Measurements from ENCODE around the gene FNIP1.
"Not testable (repeated sequence)": the region's sequence is repeated elsewhere in the genome, so short reads cannot be mapped to it uniquely, and the experiment has no call there.

Gene FNIP1

GRCh38 chr5:131630208-131630962 is 166.4 kb downstream of the FNIP1 start:
- H3K27me3 ChIP-seq (ENCODE audit: control insufficient read depth, insufficient read depth, low read length): no peaks in the 10 kb centered on the region
- no peaks in the 10 kb centered on the region for H3K36me3 ChIP-seq (ENCODE audit: control insufficient read depth, insufficient read depth, low read length)
- H3K4me3 ChIP-seq (ENCODE audit: low read length): no peak overlapping the region
- no peaks in the 10 kb centered on the region for H3K4me1 ChIP-seq (ENCODE audit: control insufficient read depth, insufficient read depth, low read length)
- H3K27ac ChIP-seq (ENCODE audit: low read length): no peak overlapping the region
- no peak for DNase-seq (ENCODE audit: low read depth, low spot score)
- H3K9me3 ChIP-seq (ENCODE audit: control insufficient read depth, insufficient read depth, low read length): no peaks in the 10 kb centered on the region
- 100% methylated on average over 2 of the region's 4 CpGs for WGBS (ENCODE audit: insufficient coverage, insufficient read length)

- Histone ChIP-seq H3K27me3 (ENCODE audit: control insufficient read depth, insufficient read depth, low read length) (no peaks in the 10 kb centered on the region), H3K9me3 (ENCODE audit: control insufficient read depth, insufficient read depth, low read length) (no peaks in the 10 kb centered on the region), H3K4me1 (ENCODE audit: control insufficient read depth, insufficient read depth, low read length) (no peaks in the 10 kb centered on the region), H3K4me3 (ENCODE audit: low read length) (no peak overlapping the region), H3K36me3 (ENCODE audit: control insufficient read depth, insufficient read depth, low read length) (no peaks in the 10 kb centered on the region), H3K27ac (ENCODE audit: low read length) (no peak overlapping the region)
- DNase-seq (ENCODE audit: low read depth, low spot score): no peak
- WGBS (ENCODE audit: insufficient coverage, insufficient read length): no CpG with 5 or more reads among the region's 1 CpG
These were observed 167.8 kb downstream of the FNIP1 start for GRCh38 chr5:131628990-131629389.

- Histone ChIP-seq H3K4me1 (ENCODE audit: control insufficient read depth, insufficient read depth, low read length) (no peaks in the 10 kb centered on the region), H3K4me3 (ENCODE audit: low read length) (no peak overlapping the region), H3K9me3 (ENCODE audit: control insufficient read depth, insufficient read depth, low read length) (no peaks in the 10 kb centered on the region), H3K36me3 (ENCODE audit: control insufficient read depth, insufficient read depth, low read length) (no peaks in the 10 kb centered on the region), H3K27ac (ENCODE audit: low read length) (no peak overlapping the region), H3K27me3 (ENCODE audit: control insufficient read depth, insufficient read depth, low read length) (no peaks in the 10 kb centered on the region)
- no peak for DNase-seq (ENCODE audit: low read depth, low spot score)
- WGBS (ENCODE audit: insufficient coverage, insufficient read length): 100% methylated on average over 1 of the region's 4 CpGs
These were observed 169.5 kb downstream of the FNIP1 start for GRCh38 chr5:131627207-131627865.

GRCh38 chr5:131622633-131623032 is 174.2 kb downstream of the FNIP1 start:
- no CpG with 5 or more reads among the region's 2 CpGs for WGBS (ENCODE audit: insufficient coverage, insufficient read length)
- H3K27ac ChIP-seq (ENCODE audit: low read length): no peak overlapping the region
- H3K4me3 ChIP-seq (ENCODE audit: low read length): no peak overlapping the region
- H3K27me3 ChIP-seq (ENCODE audit: control insufficient read depth, insufficient read depth, low read length): no peaks in the 10 kb centered on the region
- no peak for DNase-seq (ENCODE audit: low read depth, low spot score)
- no peaks in the 10 kb centered on the region for H3K9me3 ChIP-seq (ENCODE audit: control insufficient read depth, insufficient read depth, low read length)
- H3K36me3 ChIP-seq (ENCODE audit: control insufficient read depth, insufficient read depth, low read length): no peaks in the 10 kb centered on the region
- H3K4me1 ChIP-seq (ENCODE audit: control insufficient read depth, insufficient read depth, low read length): no peaks in the 10 kb centered on the region

GRCh38 chr5:131621164-131621563 is 175.7 kb downstream of the FNIP1 start:
- not testable (repeated sequence) for DNase-seq (ENCODE audit: low read depth, low spot score); H3K9me3 ChIP-seq (ENCODE audit: control insufficient read depth, insufficient read depth, low read length); H3K4me1 ChIP-seq (ENCODE audit: control insufficient read depth, insufficient read depth, low read length); H3K36me3 ChIP-seq (ENCODE audit: control insufficient read depth, insufficient read depth, low read length); H3K27ac ChIP-seq (ENCODE audit: low read length); H3K4me3 ChIP-seq (ENCODE audit: low read length); H3K27me3 ChIP-seq (ENCODE audit: control insufficient read depth, insufficient read depth, low read length)
- no CpG with 5 or more reads among the region's 2 CpGs for WGBS (ENCODE audit: insufficient coverage, insufficient read length)

GRCh38 chr5:131619102-131619501 is 177.7 kb downstream of the FNIP1 start:
- Histone ChIP-seq H3K4me1 (ENCODE audit: control insufficient read depth, insufficient read depth, low read length) (peaks cover 1% of the 10 kb centered on the region; the same call in 1 of the 2 replicates), H3K27ac (ENCODE audit: low read length) (no peak overlapping the region), H3K27me3 (ENCODE audit: control insufficient read depth, insufficient read depth, low read length) (no peaks in the 10 kb centered on the region), H3K4me3 (ENCODE audit: low read length) (no peak overlapping the region), H3K9me3 (ENCODE audit: control insufficient read depth, insufficient read depth, low read length) (no peaks in the 10 kb centered on the region), H3K36me3 (ENCODE audit: control insufficient read depth, insufficient read depth, low read length) (no peaks in the 10 kb centered on the region)
- WGBS (ENCODE audit: insufficient coverage, insufficient read length): no CpG with 5 or more reads among the region's 8 CpGs
- DNase-seq (ENCODE audit: low read depth, low spot score): no peak

- no peak for DNase-seq (ENCODE audit: low read depth, low spot score)
- H3K27me3 ChIP-seq (ENCODE audit: control insufficient read depth, insufficient read depth, low read length): no peaks in the 10 kb centered on the region
- H3K27ac ChIP-seq (ENCODE audit: low read length): no peak overlapping the region
- peaks cover 1% of the 10 kb centered on the region; the same call in 1 of the 2 replicates for H3K4me1 ChIP-seq (ENCODE audit: control insufficient read depth, insufficient read depth, low read length)
- H3K4me3 ChIP-seq (ENCODE audit: low read length): no peak overlapping the region
- WGBS (ENCODE audit: insufficient coverage, insufficient read length): no CpG with 5 or more reads among the region's 11 CpGs
- H3K9me3 ChIP-seq (ENCODE audit: control insufficient read depth, insufficient read depth, low read length): no peaks in the 10 kb centered on the region
- H3K36me3 ChIP-seq (ENCODE audit: control insufficient read depth, insufficient read depth, low read length): no peaks in the 10 kb centered on the region
These were observed 179.5 kb downstream of the FNIP1 start for GRCh38 chr5:131617140-131617822.

- WGBS (ENCODE audit: insufficient coverage, insufficient read length): no CpG with 5 or more reads among the region's 2 CpGs
- Histone ChIP-seq H3K27ac (ENCODE audit: low read length) (no peak overlapping the region), H3K36me3 (ENCODE audit: control insufficient read depth, insufficient read depth, low read length) (no peaks in the 10 kb centered on the region), H3K4me3 (ENCODE audit: low read length) (no peak overlapping the region), H3K27me3 (ENCODE audit: control insufficient read depth, insufficient read depth, low read length) (no peaks in the 10 kb centered on the region), H3K4me1 (ENCODE audit: control insufficient read depth, insufficient read depth, low read length) (peaks cover 1% of the 10 kb centered on the region; the same call in 1 of the 2 replicates), H3K9me3 (ENCODE audit: control insufficient read depth, insufficient read depth, low read length) (no peaks in the 10 kb centered on the region)
- DNase-seq (ENCODE audit: low read depth, low spot score): no peak
These were observed 180.9 kb downstream of the FNIP1 start for GRCh38 chr5:131615957-131616356.

GRCh38 chr5:131613423-131613822 is 183.4 kb downstream of the FNIP1 start:
- H3K4me3 ChIP-seq (ENCODE audit: low read length): no peak overlapping the region
- no peaks in the 10 kb centered on the region for H3K9me3 ChIP-seq (ENCODE audit: control insufficient read depth, insufficient read depth, low read length)
- DNase-seq (ENCODE audit: low read depth, low spot score): no peak
- no peak overlapping the region for H3K27ac ChIP-seq (ENCODE audit: low read length)
- no peaks in the 10 kb centered on the region for H3K36me3 ChIP-seq (ENCODE audit: control insufficient read depth, insufficient read depth, low read length)
- no peaks in the 10 kb centered on the region for H3K27me3 ChIP-seq (ENCODE audit: control insufficient read depth, insufficient read depth, low read length)
- H3K4me1 ChIP-seq (ENCODE audit: control insufficient read depth, insufficient read depth, low read length): peaks cover 1% of the 10 kb centered on the region; the same call in 1 of the 2 replicates

GRCh38 chr5:131611064-131611381 is 185.8 kb downstream of the FNIP1 start:
- H3K9me3 ChIP-seq (ENCODE audit: control insufficient read depth, insufficient read depth, low read length): no peaks in the 10 kb centered on the region
- H3K4me1 ChIP-seq (ENCODE audit: control insufficient read depth, insufficient read depth, low read length): peaks cover 3% of the 10 kb centered on the region; the same call in 1 of the 2 replicates
- no peak for DNase-seq (ENCODE audit: low read depth, low spot score)
- H3K4me3 ChIP-seq (ENCODE audit: low read length): no peak overlapping the region
- WGBS (ENCODE audit: insufficient coverage, insufficient read length): no CpG with 5 or more reads among the region's 2 CpGs
- no peaks in the 10 kb centered on the region for H3K27me3 ChIP-seq (ENCODE audit: control insufficient read depth, insufficient read depth, low read length)
- no peaks in the 10 kb centered on the region for H3K36me3 ChIP-seq (ENCODE audit: control insufficient read depth, insufficient read depth, low read length)
- no peak overlapping the region for H3K27ac ChIP-seq (ENCODE audit: low read length)
